ENCODE results near the gene ZFYVE28. TPM values are rescaled to one million over a fixed set of nuclear protein-coding genes. Genes with fewer than 3 reads are reported as not detected.
A peak's percentile ranks its signal among the peaks of the same experiment; 100 is the strongest.

Gene ZFYVE28
- total and polyA plus RNA-seq, 2 of the 8 experiments (the other 6 are each of a cell fraction or from before 2014, with no cell fraction given): 1.7 to 4.9 TPM

DNA sequence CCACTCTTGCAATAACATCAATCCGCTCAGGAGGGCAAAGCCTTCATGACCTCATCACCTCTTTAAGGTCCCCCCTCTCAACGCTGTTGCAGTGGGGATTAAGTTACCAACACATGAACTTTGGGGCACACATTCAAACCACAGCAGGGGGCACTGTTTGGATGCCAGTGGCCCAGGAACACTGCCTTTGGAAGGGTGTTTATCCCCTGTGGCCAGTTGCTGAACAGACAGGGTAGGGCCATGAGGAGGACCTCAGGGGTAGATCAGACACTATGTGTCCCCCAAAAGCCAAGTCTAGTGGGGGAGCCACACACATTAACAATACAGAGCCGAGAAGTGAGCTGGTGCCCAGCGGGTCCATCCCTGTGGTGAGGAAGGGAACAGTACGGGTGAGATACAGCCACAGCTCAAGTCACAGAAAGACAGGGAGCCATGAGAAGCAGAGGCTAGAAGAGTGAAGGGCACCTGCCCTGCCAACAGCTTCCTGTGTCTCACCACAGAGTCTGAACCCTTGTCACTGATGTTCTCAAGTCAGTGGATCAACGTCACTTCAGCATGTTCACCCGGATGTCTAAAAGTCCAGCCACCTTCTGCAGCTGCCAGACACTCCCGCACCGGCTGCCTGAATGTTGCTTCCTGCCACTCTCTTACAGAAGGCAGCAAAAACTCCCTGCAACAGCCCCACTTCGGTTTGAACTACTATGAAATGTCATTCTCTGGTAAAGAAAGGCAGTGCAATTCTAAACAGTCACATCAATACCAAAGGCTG lies 136.7 kb downstream of the ZFYVE28 start (continued):
- TF ChIP-seq, protein P1, sequence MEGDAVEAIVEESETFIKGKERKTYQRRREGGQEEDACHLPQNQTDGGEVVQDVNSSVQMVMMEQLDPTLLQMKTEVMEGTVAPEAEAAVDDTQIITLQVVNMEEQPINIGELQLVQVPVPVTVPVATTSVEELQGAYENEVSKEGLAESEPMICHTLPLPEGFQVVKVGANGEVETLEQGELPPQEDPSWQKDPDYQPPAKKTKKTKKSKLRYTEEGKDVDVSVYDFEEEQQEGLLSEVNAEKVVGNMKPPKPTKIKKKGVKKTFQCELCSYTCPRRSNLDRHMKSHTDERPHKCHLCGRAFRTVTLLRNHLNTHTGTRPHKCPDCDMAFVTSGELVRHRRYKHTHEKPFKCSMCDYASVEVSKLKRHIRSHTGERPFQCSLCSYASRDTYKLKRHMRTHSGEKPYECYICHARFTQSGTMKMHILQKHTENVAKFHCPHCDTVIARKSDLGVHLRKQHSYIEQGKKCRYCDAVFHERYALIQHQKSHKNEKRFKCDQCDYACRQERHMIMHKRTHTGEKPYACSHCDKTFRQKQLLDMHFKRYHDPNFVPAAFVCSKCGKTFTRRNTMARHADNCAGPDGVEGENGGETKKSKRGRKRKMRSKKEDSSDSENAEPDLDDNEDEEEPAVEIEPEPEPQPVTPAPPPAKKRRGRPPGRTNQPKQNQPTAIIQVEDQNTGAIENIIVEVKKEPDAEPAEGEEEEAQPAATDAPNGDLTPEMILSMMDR (IDR thresholded peaks at IDR 0.05; ENCODE audit: control extremely low read depth in 1 of 3, insufficient read depth in 1 of 3, low read depth in 1 of 3, low read length in 3 of 3): peak in 1 of 3 experiments; percentile 26; a peak in 1 of 4 replicates
- no peak for TF ChIP-seq TBP (IDR thresholded peaks at IDR 0.05; ENCODE audit: low read depth, low read length)

Data from H1 (cell line).